Measurements from ENCODE around the gene EZH2.

Gene EZH2

DNA sequence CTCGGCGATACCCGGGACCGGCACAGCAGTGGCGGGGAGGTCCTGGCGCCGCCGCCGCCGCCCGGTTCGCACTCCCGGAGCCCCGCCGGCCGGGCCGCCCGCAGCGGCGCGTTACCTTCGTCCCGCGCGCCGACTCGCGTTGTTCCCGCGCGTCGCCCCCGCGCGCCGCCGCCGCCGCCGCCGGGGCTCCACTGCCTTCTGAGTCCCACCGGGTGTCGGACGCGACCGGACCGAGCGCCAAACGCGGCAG, at the start of gene EZH2:
EZH2 (minus strand) TSS at position 243 of the 250 bp plus-strand sequence. CDS start 36,993 bp downstream, outside the sequence.
- DNase-seq (ENCODE audit: low read depth in 2 of 2), result no peak

GRCh38 chr7:148931470-148931869, 47.4 kb upstream of the EZH2 start:
- no peak for DNase-seq (ENCODE audit: low read depth in 2 of 2)

- DNase-seq (ENCODE audit: low read depth in 2 of 2), result no peak
Observed at GRCh38 chr7:148930335-148930734, 46.2 kb upstream of the EZH2 start.

DNA sequence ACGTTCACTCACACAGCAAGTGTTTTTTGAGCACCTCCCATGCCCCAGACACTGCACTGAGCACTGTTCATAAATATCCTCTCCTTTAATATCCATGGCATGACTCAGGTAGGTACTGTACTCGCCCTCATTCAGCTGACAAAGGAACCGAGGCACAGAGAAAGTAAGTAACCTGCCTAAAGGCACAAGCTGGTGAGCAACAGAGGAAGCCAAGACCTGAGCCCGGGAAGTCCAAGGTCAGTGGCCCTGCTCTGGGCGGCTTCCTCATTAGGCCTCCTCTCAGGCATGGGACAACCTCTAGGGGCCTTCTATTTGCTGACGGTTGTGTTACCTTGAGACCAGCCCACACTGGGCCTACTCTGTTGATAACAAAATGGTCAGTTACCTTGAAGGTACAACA, 45.1 kb upstream of the EZH2 start:
- DNase-seq (ENCODE audit: low read depth in 2 of 2), result no peak

GRCh38 chr7:148927123-148928045, 43.3 kb upstream of the EZH2 start:
- no peak for DNase-seq (ENCODE audit: low read depth in 2 of 2)

DNA sequence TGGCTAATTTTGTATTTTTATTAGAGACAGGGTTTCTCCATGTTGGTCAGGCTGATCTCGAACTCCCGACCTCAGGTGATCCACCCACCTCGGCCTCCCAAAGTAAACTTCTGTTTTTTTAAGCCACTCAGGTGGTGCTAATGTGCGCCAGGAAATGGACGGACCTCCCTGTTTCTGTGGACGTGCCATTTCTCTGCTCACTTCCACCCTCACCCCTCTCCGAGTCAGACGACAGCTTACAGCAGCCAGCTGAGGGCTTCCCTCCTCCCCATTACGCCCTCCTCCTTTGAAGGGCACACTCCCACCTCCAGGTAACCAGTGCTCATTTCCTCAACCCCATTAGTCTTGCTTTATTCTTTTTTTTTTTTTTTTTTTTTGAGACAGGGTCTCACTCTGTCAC, 41.7 kb upstream of the EZH2 start:
- no peak for DNase-seq (ENCODE audit: low read depth in 2 of 2)

DNA sequence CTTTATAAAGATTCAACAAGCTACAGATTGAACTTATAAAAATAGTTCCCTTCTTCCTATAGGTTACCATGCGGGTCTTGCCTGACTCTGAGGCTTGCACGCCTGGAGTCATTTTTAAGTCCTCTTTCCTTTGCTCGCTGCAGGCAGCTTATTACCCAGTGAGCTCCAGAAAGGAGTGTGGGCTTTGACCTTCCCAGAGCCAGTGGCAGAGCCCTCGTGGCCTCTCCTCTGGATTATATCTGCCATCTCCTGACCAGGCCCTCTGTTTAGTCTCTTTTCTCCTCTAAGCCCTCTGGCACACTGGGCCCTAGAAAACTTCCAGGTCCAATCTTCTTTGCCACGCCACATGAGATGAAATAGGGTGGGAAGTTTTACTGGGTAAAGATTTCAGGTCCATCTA, 39.9 kb upstream of the EZH2 start:
- DNase-seq (ENCODE audit: low read depth in 2 of 2), result no peak

DNA sequence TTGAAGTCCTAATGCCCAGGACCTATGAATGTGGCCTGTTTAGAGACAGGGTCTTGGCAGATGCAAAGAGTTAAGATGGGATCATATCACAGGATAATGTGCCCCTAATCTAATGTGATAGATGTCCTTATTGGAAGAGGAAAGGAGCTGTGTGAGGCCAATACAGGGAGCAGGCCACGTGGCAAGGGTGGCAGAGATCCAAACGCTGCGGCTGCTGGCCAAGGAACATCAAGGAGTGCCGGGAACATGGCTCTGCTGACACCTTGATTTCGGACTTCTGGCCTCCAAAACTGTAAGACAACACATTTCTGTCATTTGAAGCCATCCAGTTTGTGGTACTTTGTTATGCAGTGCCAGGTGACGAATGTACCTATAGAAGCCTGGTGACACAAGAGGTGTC, 37.7 kb upstream of the EZH2 start:
- no peak for DNase-seq (ENCODE audit: low read depth in 2 of 2)

GRCh38 chr7:148921189-148921588, 37.1 kb upstream of the EZH2 start:
- no peak for DNase-seq (ENCODE audit: low read depth in 2 of 2)

DNA sequence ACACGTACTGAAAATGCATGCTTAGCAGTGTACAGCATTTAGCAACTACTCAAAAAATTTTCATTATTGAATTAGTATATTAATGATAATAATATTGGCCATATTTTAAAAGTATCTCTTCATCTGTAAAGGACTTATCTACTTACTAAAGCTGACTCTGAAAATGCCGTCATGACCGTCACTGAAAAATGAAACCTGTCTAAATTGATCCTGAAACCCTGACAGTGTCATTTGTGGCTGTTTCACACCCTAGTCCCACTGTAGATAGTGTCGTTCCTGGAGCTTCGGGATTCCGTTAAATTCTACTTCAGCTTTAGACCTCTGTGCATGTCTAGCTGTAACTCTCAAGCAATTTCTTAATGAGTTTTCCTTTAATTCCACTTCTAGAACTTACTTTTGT, 35.8 kb upstream of the EZH2 start:
- DNase-seq (ENCODE audit: low read depth in 2 of 2), result no peak

DNA sequence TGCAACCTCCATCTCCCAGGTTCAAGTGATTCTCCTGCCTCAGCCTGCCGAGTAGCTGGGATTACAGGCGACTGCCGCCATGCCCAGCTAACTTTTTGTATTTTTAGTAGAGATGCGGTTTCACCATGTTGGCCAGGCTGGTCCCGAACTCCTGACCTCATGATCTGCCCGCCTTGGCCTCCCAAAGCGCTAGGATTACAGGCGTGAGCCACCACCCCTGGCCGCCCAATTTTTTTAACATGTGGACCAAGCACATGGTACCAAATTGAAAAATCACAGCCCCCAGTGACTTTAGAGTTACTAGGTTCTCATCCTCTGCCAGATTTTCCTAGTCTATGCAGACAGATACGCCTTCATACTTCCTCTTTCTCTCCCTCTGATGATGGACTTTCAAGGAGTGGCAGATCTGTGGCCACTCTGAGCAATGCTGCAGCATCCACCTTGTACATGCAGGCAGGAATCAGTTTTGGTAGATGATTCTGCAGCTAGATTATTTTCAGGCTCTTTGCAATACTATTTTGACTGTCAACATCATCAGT, 34.0 kb upstream of the EZH2 start:
- DNase-seq (ENCODE audit: low read depth in 2 of 2), result no peak

DNA sequence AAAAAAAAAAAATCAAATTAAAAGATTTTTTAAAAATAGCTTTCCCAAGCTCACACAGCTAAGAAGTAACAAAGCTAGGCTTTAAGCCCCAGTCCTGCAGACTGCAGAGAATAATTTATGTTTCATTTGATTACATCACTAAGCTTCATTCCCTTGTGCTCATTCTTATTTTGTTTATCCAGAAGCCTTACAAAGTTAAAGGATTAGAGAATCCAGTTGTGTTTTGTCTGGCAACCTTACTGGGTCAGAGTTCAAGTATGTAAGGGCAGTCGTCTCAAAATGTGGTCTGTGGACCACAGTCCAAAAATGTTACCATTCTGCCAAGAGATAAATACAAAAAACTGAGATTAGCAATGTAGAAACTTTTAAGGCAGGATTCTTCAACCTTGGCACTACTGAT, 32.1 kb upstream of the EZH2 start:
- no peak for DNase-seq (ENCODE audit: low read depth in 2 of 2)

GRCh38 chr7:148915211-148915610, 31.1 kb upstream of the EZH2 start:
- DNase-seq (ENCODE audit: low read depth in 2 of 2), result no peak

- peak; percentile 41 to 49 for DNase-seq (ENCODE audit: low read depth in 2 of 2)
Observed at GRCh38 chr7:148914208-148914777, 30.2 kb upstream of the EZH2 start.

GRCh38 chr7:148912758-148913541, 28.9 kb upstream of the EZH2 start:
- DNase-seq (ENCODE audit: low read depth in 2 of 2), result no peak

DNA sequence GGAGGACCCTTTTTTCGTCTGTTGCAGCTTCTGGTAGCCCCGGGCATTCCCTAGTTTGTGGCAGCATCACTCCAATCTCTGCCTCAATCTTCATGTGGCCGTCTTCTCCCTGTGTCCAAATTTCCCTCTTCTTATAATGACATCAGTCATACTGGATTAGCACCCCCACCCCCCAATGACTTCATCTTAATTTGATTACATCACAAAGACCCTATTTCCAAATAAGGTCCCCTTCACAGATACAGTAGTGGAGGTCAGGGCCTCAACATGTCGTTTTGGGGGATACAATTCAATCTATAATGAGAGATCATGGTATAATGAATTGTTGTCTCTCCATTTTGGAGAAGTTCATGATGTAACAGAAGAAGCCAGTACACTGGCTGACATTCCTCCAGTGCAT, 28.1 kb upstream of the EZH2 start:
- DNase-seq (ENCODE audit: low read depth in 2 of 2), result no peak

GRCh38 chr7:148911626-148912025, 27.5 kb upstream of the EZH2 start:
- DNase-seq (ENCODE audit: low read depth in 2 of 2), result no peak

GRCh38 chr7:148909568-148909967, 25.5 kb upstream of the EZH2 start:
- no peak for DNase-seq (ENCODE audit: low read depth in 2 of 2)

GRCh38 chr7:148906707-148907498, 22.8 kb upstream of the EZH2 start:
- DNase-seq (ENCODE audit: low read depth in 2 of 2), result no peak

DNA sequence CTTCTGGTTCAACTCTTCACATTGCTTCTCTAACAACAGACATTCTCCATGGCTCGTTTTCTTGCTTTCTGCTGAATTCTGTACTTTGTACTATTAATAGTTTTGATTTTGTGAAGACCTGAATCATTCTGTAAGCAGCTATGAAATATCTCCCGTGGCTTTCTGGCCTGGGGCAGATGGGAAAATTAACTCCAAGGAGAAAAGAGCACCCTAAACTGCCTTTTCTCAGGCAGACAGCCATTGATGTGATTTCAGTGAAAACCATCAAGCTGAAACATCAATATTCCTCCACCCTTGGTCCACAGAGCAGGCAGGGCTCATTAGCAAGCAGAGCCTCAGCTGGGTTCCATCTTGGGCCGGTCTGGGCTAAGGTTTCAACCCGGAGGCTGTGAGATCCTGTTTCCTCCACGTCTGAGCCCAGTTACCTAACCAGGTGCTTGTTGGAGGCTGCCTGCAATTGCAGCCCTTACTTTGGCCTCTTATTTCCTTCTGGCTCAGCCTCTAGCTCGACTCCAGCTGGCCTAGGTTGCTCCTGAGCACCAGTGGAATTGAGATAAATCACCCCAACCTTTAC, 21.1 kb upstream of the EZH2 start:
- no peak for DNase-seq (ENCODE audit: low read depth in 2 of 2)

DNA sequence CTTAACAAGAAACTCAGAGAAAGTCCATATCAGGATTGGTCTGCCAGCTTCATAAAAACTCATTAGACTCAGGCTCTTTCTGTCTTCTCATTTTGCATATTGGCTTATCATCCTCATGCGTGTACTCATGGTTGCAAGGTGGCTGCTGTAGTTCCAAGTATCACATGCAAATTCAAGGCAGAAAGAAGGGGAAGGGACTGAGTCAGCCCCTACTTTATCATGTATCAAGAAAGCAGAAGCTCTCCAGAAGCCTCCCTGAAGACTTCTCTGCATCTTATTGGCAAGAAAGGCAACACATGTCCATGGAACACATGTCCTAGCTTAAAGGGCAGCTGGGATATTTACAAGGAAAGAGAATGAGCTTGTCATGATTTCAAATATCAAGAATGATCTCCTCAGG, 19.4 kb upstream of the EZH2 start:
- DNase-seq (ENCODE audit: low read depth in 2 of 2), result no peak
